ENCODE results near the gene TTC28. TPM values are rescaled to one million over a fixed set of nuclear protein-coding genes. Genes with fewer than 3 reads are reported as not detected.

TTC28 gene
- total RNA-seq, 1 donor from 2014 or later = 1.3 TPM

- TF ChIP-seq CTCF (IDR thresholded peaks at IDR 0.05; ENCODE audit: insufficient read depth, low read length, severe bottlenecking) = no peak
- Histone ChIP-seq H3K27me3 (ENCODE audit: control insufficient read depth, insufficient read depth, low read length) (no peaks in the 10 kb centered on the region), H3K36me3 (ENCODE audit: control insufficient read depth, insufficient read depth, low read length) (no peaks in the 10 kb centered on the region), H3K4me3 (ENCODE audit: low read depth, low read length) (no peak overlapping the region)
- DNase-seq (ENCODE audit: low read depth) = no peak
- no peak for FAIRE-seq
Observed at GRCh38 chr22:28348613-28349609, 330.7 kb downstream of the TTC28 start.

GRCh38 chr22:28346308-28346707 lies 333.3 kb downstream of the TTC28 start:
- Histone ChIP-seq H3K36me3 (ENCODE audit: control insufficient read depth, insufficient read depth, low read length) (no peaks in the 10 kb centered on the region), H3K27me3 (ENCODE audit: control insufficient read depth, insufficient read depth, low read length) (no peaks in the 10 kb centered on the region), H3K4me3 (ENCODE audit: low read depth, low read length) (no peak overlapping the region)
- DNase-seq (ENCODE audit: low read depth) (no peak), FAIRE-seq (peak; percentile 81)
- no peak for TF ChIP-seq CTCF (IDR thresholded peaks at IDR 0.05; ENCODE audit: insufficient read depth, low read length, severe bottlenecking)

GRCh38 chr22:28344918-28345703 lies 334.5 kb downstream of the TTC28 start:
- Histone ChIP-seq H3K27me3 (ENCODE audit: control insufficient read depth, insufficient read depth, low read length) (no peaks in the 10 kb centered on the region), H3K36me3 (ENCODE audit: control insufficient read depth, insufficient read depth, low read length) (no peaks in the 10 kb centered on the region), H3K4me3 (ENCODE audit: low read depth, low read length) (no peak overlapping the region)
- DNase-seq (ENCODE audit: low read depth) (peak; percentile 48), FAIRE-seq (no peak)
- no peak for TF ChIP-seq CTCF (IDR thresholded peaks at IDR 0.05; ENCODE audit: insufficient read depth, low read length, severe bottlenecking)

GRCh38 chr22:28341001-28341400 lies 338.6 kb downstream of the TTC28 start:
- TF ChIP-seq CTCF (IDR thresholded peaks at IDR 0.05; ENCODE audit: insufficient read depth, low read length, severe bottlenecking) = no peak
- no peak for FAIRE-seq
- peak; percentile 10 for DNase-seq (ENCODE audit: low read depth)

GRCh38 chr22:28333088-28333487 lies 346.6 kb downstream of the TTC28 start:
- TF ChIP-seq CTCF (IDR thresholded peaks at IDR 0.05; ENCODE audit: insufficient read depth, low read length, severe bottlenecking) = no peak
- FAIRE-seq (no peak), DNase-seq (ENCODE audit: low read depth) (no peak)
- H3K27me3 ChIP-seq (ENCODE audit: control insufficient read depth, insufficient read depth, low read length) = no peaks in the 10 kb centered on the region
- no peaks in the 10 kb centered on the region for H3K36me3 ChIP-seq (ENCODE audit: control insufficient read depth, insufficient read depth, low read length)
- H3K4me3 ChIP-seq (ENCODE audit: low read depth, low read length) = no peak overlapping the region

More at GRCh38 chr22:28341001-28341400, 338.6 kb downstream of the TTC28 start:
- Histone ChIP-seq H3K4me3 (ENCODE audit: low read depth, low read length) (no peak overlapping the region), H3K36me3 (ENCODE audit: control insufficient read depth, insufficient read depth, low read length) (no peaks in the 10 kb centered on the region), H3K27me3 (ENCODE audit: control insufficient read depth, insufficient read depth, low read length) (no peaks in the 10 kb centered on the region)

All from bronchial epithelial cell (primary cell).